ENCODE data around the gene HTRA3.

DNA sequence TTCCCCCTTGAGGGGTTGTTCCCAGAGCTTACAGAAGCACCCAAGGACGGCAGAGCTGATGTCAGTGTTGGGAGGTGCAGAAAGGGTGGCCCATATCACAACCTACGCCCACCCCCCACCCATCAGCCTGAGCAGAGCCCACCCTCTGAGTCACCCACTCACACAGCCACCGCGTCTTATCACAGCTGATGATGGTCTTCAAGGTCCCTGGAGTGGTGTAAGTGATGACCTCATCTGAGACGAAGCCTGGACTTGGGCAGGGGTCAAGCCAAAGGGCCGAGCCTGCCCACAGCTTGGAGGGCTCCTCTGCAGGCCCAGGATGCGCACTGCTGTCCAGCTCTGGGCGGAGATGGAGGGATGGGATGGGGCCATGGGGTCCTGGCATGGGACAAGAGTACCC, 3.0 kb upstream of the HTRA3 start:
- TF ChIP-seq, protein P1, sequence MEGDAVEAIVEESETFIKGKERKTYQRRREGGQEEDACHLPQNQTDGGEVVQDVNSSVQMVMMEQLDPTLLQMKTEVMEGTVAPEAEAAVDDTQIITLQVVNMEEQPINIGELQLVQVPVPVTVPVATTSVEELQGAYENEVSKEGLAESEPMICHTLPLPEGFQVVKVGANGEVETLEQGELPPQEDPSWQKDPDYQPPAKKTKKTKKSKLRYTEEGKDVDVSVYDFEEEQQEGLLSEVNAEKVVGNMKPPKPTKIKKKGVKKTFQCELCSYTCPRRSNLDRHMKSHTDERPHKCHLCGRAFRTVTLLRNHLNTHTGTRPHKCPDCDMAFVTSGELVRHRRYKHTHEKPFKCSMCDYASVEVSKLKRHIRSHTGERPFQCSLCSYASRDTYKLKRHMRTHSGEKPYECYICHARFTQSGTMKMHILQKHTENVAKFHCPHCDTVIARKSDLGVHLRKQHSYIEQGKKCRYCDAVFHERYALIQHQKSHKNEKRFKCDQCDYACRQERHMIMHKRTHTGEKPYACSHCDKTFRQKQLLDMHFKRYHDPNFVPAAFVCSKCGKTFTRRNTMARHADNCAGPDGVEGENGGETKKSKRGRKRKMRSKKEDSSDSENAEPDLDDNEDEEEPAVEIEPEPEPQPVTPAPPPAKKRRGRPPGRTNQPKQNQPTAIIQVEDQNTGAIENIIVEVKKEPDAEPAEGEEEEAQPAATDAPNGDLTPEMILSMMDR (conservative IDR thresholded peaks at IDR 0.05; ENCODE audit: low read depth, low read length): no peak
- TF ChIP-seq MAFK (IDR thresholded peaks at IDR 0.05; ENCODE audit: low read depth, low read length): no peak
- TF ChIP-seq CHD1 (IDR thresholded peaks at IDR 0.05; ENCODE audit: low read depth, low read length): no peak
- TF ChIP-seq, protein P2, sequence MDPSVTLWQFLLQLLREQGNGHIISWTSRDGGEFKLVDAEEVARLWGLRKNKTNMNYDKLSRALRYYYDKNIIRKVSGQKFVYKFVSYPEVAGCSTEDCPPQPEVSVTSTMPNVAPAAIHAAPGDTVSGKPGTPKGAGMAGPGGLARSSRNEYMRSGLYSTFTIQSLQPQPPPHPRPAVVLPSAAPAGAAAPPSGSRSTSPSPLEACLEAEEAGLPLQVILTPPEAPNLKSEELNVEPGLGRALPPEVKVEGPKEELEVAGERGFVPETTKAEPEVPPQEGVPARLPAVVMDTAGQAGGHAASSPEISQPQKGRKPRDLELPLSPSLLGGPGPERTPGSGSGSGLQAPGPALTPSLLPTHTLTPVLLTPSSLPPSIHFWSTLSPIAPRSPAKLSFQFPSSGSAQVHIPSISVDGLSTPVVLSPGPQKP (IDR thresholded peaks at IDR 0.05; ENCODE audit: borderline replicate concordance, low read depth, low read length): no peak
- TF ChIP-seq MXI1 (IDR thresholded peaks at IDR 0.05; ENCODE audit: borderline replicate concordance, low read depth, low read length): no peak
- no peak for TF ChIP-seq POLR2A (IDR thresholded peaks at IDR 0.05; ENCODE audit: low read depth, low read length)
- no peak for TF ChIP-seq CEBPB (IDR thresholded peaks at IDR 0.05; ENCODE audit: low read depth, low read length)
- TF ChIP-seq RFX5 (IDR thresholded peaks at IDR 0.05; ENCODE audit: low read depth, low read length): no peak

All from IMR-90 (cell line).